Esophagus muscularis mucosa (tissue), 3 donors: ENCODE data around the gene TAP2.

Experiments
- EP300 ChIP-seq: sonication (generic); formaldehyde crosslinking; IDR thresholded peaks from one replicate; pipeline ENCODE4 v1.6.1; 2017; ENCODE audit warnings: antibody characterized with exemption
- POLR2AphosphoS5 ChIP-seq, 2 donors: sonication (generic); formaldehyde crosslinking; IDR thresholded peaks; one replicate each; pipeline ENCODE4 v1.6.1; 2017; ENCODE audit warnings: antibody characterized with exemption in 2 of 2

GRCh38 chr6:32858194-32858593, 19.7 kb upstream of the TAP2 start:
- TF ChIP-seq POLR2AphosphoS5 (IDR thresholded peaks at IDR 0.05) (no peak), EP300 (no peak)
